HG03097 (cell line): ENCODE measurements around the gene GABPB1.

Experiments used
- ATAC-seq: cut with Tn5 transposase; IDR thresholded peaks from one replicate; pipeline ENCODE4 v1.9.1; 2021; ENCODE audit not compliant: unreplicated experiment, low FRiP score

Gene GABPB1

DNA sequence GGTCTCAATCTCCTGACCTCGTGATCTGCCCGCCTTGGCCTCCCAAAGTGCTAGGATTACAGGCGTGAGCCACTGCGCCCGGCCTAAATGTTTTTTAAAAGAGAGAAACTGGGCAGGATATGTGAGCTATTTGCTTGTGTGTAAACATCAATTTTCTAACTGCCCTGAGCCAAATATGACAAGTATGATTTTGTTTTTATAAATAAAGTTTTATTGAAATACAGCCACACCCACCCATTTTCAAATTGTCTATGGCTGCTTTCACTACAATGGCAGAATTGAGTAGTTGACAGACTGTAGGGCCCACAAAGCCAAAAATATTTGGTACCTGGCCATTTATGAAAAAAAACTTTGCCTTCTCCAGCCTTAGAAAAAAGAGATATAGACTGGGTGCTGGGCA is 73.6 kb downstream of the GABPB1 start:
- no peak for ATAC-seq

DNA sequence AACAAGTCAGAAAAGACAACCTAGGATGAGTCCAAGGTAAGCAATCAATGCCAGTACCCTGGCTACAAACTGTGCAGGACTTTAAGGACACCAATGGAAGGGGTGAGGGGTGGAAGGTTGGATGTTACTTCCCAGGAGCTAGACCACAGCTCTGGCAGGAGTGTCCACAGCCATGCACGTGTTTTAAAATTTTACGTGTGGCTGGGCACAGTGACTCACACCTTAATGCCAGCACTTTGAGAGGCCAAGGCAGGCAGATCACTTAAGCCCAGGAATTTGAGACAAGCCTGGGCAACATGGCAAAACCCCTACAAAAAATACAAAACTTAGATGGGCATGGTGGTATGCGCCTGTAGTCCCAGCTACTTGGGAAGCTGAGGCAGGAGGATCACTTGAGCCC is 74.7 kb downstream of the GABPB1 start:
- no peak for ATAC-seq

DNA sequence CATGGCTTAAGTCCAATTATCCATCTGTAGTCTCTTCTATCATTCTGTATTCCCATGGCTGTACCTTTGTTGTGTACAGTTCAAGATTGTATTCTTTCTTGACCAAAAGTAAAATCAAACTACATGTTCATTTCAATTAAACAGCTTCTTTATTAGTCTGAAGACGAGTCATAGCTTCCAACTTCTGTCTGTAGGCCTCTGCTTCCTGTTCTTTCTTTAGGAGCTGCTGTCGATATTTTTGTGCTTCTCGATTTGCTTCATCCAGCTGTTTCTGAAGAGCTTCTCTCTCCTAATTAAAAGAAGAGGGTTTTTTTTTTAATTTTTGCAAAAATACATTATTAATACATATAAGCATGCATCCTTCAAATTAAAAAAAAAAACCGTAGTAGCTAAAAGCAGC is 76.5 kb downstream of the GABPB1 start:
- ATAC-seq = no peak

DNA sequence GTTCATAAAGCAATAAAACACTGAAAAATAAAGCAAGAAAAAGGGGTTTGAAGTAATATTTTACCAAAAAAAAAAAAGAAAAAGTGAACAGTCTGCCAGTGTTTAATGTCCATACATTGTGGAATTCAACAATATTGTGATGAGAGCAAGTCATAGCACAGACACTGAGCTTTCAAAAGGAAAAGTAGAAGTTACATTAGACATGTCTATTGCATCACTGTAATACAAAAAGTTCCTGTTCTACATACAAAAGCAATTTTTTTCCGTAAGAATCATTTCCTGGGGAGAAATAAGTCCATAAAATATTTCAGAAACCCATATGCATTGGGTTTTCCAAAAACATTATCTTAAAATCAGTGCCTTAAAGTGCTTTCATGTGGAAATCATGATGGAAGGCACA is 77.6 kb downstream of the GABPB1 start:
- no peak for ATAC-seq

DNA sequence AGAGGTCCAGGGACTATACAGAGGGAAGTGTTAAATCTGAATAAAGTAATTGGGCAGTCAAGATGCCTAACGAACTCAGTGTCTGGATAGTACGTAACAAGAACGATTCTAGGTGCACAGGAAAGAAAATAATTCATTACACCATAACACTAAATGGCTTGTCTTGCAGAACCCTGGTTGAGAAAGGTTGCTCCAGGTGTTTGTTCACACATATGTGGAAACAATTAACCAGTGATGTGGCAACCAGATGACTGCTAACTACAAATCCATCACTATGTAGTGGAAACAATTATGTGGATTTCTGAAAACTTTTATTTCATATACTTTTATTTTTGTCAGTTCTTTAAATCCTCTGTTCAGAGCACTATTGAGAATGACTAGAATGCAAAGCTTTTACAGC is 79.1 kb downstream of the GABPB1 start:
- no peak for ATAC-seq

DNA sequence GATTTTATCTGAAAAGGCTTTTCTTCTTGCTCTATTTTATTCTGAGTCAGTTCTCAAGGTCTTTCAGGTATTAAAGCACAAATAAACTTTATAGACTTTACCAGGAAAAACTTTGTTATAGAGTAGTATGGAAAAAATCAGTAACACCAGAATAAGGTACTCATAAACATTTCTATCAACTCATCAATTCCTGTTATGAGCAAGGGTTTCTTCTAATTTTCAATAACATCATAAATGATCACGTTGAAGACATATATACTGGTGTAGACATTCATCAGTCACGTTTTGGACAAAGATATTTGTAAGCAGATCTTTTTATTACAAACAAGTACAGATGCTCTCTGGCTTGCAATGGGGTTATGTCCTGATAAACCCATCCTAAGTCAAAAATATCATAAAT is 79.9 kb downstream of the GABPB1 start:
- ATAC-seq = no peak

DNA sequence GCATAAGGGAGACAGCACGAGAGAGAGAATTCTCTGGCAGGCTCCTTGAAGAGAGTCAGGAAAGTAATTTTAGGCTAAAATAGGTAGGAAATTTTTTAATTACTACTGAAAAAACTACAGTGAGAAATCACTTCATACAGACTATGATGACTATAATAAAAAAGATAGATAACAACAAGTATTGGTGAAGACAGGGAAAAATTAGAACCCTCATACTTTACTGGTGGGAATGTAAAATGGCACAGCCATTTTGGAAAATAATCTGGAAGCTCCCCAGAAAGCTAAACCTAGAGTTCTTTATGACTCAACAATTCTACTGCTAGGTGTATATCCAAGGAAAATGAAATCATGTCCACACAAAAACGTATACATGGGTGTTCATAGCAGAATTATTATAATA is 87.4 kb downstream of the GABPB1 start:
- ATAC-seq = no peak

DNA sequence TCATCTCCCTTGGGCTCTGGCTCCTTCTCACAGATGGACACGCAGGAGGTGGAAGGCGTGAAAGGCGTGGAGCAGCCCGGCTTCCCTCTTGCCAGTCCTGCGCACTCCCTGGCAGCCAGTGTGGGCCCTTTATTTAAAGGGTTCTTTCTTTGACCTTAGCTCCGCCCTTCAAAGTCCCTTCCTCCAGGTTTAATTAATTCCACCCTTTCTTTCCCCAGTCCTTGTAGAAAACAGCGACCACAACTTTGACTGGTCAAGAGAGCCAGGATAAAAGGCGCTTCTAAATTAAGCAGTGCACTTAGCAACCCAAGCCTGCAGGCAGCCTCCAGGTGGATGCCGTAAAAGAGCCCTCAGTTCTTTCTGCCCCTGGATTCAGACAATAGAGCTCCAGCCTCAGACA is 89.4 kb downstream of the GABPB1 start, which contains the start of gene HDC:
HDC (minus strand) TSS at position 107 of the 400 bp plus-strand sequence; CDS start at position 4, 103 bp downstream.
- ATAC-seq = no peak

DNA sequence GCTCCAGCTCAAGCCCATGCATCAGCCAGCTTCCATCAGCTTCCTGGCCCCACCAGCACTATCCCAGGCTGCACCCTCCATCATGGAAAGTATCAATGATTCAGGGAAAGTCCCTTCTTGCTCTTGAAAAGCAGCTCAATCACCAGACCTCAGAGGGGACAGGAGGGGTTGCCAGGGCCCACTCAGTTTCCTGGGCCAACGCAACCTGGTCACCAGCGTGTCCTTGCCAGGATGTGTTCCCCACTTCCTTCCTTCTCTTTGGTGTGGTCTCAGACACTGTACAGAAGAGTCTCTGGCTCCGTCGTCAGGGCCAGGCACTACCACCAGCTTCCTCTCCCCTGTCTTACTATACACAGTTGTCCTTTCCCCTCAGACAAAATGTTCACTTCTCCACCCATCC is 92.5 kb downstream of the GABPB1 start:
- no peak for ATAC-seq

DNA sequence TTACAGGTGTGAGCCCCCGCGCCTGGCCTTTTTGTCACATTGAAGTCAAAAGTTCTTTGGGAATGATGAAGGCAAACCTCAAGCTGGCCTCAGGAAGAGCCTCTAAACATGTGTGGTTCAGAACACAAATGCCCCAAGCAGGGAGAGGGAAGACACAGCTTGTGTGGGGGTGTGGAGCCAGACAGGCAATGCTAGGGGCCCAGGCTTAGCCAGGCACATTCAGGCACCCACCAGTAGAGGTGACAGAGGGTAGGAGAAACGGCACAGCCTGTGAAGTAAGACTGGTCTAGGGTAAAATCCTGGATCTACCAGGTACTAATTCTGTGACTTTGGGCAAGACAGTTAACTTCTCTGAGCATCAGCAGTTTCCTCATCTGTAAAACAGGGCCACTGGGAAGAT is 93.0 kb downstream of the GABPB1 start:
- no peak for ATAC-seq

DNA sequence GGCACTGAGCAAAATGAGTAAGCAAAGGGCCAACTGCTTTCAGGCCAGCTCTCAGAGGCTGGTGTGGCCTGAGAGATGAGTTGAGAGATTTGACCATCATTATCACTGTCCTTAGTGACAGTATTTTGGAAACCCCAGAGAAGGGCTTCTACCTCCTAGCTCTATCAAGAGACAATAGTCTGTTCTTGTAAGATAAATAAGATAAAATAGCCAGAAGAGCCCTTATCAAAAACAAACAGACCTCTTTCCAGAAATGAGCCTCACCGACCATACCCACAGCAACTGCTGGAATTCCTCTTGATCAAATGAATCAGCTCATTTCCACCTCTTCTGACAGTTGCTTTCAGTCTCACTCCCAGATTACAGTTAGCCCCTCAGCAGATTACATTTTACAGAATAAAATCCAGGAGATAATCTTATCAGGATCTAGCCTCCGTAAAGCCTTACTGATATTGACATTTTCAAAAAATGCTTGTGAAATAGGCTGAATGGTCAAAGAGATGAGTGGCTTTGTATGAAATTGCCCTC is 94.0 kb downstream of the GABPB1 start:
- peak; percentile 41 for ATAC-seq

DNA sequence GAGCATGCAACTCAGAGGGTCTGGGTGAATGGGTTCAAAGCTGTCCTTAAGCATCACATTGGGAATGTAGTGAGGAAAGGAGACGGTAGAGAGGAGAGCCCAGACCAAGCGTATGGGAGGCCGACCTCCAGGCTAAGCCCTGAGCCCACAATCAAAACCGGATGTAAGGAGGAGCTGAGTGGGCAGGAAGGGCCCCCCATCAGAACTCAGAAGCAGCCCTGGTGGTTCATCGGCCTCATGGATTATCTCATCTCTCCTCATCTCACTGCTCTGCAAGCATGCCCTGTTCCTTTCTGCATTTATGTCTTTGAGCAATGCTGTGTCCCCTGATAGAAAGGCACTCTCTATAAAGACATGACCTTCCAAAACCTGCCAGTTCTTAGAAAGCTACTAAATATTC is 95.7 kb downstream of the GABPB1 start:
- ATAC-seq = no peak

DNA sequence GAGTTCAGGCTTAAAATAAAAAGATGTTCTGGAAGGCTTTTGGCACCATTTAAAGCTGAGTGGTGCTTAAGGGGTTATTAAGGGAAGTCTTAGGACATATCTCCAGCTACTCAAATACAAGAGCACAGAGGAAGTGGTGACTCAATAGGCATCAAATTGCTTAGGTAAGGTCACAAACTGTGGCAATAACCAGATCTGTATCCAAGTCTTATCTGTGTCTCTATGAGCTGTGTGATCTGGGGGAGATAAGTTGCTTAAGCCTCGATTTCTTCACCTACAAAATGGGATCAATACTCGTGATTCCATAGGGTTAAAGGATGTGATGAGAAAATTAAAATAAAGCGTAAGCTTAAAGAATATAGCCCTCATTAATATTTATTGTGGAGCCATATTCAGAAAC is 97.1 kb downstream of the GABPB1 start:
- no peak for ATAC-seq

DNA sequence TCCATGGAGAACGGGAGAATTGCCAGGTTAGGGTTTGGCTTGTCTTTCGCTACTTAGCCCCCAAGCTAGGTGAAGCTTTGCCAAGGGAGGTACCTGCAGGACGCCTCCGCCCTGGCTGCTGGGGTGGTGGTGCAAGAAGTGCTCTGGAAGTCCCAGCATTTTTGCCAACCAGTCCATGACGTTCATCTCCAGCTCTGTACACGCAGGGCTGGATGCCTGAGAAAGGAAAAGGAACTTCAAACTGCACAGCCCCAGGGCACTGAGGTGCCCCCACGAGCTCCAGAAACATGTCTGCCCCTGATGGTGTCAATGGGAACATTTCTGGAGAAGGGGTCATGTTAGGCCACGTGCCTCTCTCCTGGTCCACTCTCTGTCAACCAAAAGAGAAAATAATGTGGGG is 97.7 kb downstream of the GABPB1 start:
- no peak for ATAC-seq

DNA sequence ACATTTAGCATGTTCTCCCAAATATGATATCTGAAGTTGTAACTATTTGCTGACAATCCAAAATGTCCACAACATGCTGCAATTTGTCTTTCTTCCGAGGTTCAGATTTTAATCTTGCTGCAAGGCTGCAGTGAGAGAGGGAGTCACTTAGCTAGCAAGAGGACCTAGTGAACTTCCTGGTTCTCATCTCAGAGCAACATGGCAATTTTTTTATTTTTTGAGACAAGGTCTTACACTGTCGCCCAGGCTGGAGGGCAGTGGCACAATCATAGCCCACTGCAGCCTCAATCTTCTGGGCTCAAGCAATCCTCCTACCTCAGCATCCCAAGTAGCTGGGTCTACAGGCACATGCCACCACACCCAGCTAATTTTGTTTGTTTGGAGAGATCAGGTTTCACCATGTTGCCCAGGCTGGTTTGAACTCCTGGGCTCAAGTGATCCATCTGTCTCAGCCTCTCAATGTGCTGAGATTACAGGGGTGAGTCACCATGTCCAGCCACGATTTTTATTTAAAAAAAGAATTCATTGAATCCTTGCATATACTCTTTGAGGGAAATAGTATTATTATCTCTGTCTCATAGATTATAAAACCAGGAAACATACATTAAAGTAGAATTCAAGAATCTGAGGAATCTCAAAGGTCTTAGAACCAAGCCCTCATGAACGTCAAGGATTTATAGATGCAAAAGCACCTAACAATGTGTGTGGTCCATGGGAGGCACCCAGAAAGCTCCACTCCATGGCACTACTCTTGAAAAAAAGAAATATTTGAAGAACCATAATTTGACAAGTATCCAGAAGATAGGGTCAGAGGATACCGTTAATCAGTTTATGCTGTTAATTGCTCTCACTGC is 98.6 kb downstream of the GABPB1 start:
- ATAC-seq = no peak

DNA sequence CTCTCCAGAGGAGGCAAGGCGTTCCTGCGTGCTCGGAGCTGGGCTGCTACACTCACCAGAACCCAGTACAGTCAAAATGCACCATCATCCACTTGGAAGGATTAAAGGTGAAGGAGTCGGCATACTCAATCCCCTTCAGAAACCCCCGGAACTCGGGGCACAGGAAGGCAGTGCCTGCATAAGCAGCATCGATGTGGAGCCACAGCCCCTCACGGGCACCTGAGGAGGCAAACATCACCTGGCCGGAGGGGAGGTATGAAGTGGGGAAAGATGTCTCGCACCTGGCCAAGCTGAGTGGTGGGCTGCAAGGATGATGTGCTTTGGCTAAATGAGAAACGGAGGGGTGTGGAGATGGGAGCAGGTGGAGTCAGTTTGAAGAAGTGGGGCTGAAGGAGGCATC is 102.4 kb downstream of the GABPB1 start:
- no peak for ATAC-seq

DNA sequence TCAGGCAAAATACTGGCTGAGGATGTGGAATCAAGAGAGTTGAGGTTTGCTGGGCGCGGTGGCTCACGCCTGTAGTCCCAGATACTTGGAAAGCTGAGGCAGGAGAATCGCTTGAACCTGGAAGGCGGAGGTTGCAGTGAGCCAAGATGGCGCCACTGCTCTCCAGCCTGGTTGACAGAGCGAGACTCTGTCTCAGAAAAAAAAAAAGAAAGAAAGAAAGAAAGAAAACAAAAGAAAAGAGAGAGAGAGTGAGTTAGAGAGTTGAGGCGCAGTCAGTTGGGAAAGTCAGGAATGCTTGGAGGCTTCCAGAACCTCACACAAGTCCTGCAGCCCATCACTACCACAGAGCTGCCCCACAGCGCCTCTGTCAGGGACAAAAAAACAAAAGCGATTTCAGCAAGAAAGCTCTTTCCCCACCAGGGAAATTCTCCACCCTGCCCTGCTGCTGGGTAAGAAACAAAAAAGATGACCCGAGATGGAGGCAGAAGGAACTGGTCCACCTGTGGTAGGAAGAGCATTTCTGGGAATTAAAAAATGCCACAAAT is 103.3 kb downstream of the GABPB1 start:
- ATAC-seq = no peak

DNA sequence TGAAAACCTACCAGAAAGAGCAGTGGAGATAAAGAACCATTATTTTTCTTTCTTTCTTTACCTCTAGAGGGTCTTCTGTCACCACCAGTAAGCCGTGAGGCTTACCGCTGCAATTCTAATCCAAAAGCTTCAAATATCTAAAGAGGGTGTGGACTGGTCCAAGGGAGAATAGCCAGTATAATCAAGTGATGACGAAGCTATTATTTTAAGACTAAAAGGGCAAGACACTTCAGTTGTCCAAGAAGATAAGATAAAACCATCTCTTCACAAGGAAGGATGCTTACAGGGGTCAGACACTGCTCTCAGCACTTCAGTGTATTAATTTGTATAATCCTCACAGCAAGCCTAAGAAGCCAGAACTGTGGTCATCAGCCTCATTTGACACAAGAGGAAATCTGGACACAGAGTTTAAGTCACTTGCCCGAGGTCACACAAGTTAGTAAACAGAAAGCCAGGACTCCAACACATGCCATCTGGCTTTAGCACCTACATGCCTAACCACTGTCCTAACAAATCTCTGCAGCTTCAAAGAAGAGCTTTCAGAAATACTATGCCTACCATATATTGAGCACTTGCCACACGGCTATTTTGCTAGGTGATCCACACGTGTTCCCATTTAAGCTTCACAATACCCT is 104.1 kb downstream of the GABPB1 start:
- no peak for ATAC-seq

DNA sequence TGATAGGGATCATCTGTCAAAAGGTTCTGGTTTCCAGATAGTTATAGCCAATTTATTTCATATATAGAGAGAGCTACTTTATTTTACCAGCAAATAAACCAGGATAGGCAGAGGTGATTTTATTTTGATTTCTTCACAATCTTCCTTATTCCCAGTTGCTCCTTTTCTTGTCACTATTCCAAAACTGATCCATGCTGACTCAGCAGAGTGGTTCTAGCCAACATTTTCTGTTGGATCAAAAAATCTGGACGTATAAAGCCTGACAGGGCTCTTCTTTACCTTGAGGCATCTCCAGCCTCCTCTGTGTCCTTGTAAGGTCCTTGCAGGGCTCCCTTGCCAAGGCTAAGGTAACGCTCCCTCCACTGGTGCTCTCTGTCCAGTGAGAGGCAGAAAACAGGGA is 105.3 kb downstream of the GABPB1 start:
- no peak for ATAC-seq

DNA sequence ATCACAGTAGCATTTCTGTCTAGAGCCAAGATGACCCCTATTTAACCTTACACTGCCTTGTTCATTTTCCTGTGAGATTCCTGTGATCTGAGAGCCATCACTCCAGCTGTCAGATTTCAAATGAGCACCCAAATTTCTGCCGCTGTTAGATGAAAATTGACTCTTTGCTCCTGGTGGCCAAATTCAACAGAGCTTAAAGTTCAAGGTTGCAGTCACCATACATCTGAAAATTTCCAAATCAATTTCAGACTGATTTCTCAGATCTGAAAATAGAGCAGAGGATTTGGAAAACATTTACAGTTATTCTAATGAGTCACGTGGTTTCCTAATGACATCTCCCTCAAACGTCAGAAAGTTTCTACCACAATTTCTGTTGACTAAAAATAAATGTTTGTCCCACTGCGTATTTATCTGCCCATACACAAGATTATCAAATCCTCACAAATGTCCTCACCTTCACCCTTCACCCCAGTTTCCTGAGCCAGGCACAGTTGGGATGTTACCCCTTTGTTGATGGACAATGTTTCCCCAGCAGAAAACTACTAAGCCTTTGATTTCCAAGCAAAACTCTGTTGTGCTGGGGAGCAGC is 105.9 kb downstream of the GABPB1 start:
- ATAC-seq = no peak
